ENCODE measurements around the gene CTDSPL.

The CTDSPL gene

DNA sequence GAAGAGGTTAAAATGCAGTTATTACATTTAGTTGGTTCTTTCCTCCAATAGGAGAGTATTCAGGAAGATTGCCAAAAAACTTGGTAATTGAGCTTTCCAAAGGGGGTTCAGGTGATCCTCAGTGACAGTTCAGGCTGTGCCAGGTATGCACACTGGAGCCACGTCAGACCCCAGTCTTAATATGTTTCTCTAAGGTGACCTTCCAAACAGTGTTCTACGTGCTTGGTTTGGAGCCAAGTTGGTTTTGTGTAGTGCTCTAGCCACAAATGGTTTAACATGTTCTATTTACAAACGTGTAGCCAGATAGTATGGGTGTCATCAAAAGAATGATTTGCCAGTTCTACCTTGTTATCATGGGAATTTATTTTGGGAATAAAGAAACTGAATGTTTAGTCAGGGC is 21.0 kb downstream of the CTDSPL start:
- POLR2A ChIA-PET = no interaction called here
- no peaks in the 10 kb centered on the region for H3K36me3 ChIP-seq (ENCODE audit: control insufficient read depth in 2 of 2, insufficient read depth in 1 of 2, low read length in 2 of 2)

More for the DNA sequence above, 21.0 kb downstream of the CTDSPL start:
- TF ChIP-seq ZNF138 (tag by site-specific recombination; IDR thresholded peaks at IDR 0.05; ENCODE audit: borderline replicate concordance) (no peak), ZNF658 (tag by site-specific recombination; IDR thresholded peaks at IDR 0.05) (no peak), HOXC10 (CRISPR knock-in tag; IDR thresholded peaks at IDR 0.05) (no peak), SP2 (tag by site-specific recombination; IDR thresholded peaks at IDR 0.05) (no peak), ZNF248 (tag by site-specific recombination; IDR thresholded peaks at IDR 0.05) (no peak), ZNF514 (tag by site-specific recombination; IDR thresholded peaks at IDR 0.05) (no peak), ZNF707 (tag by site-specific recombination; IDR thresholded peaks at IDR 0.05) (no peak), HOXA7 (CRISPR knock-in tag; IDR thresholded peaks at IDR 0.05; ENCODE audit: borderline replicate concordance) (no peak), ZNF274 (IDR thresholded peaks at IDR 0.05; ENCODE audit: low read length) (no peak), ZNF274 (tag by site-specific recombination; IDR thresholded peaks at IDR 0.05; ENCODE audit: borderline replicate concordance) (no peak), BCL11B (tag by site-specific recombination; IDR thresholded peaks at IDR 0.05; ENCODE audit: low read depth) (no peak), ZNF211 (tag by site-specific recombination; IDR thresholded peaks at IDR 0.05; ENCODE audit: low read depth) (no peak), ZBTB10 (tag by site-specific recombination; IDR thresholded peaks at IDR 0.05) (no peak), ZNF639 (tag by site-specific recombination; IDR thresholded peaks at IDR 0.05) (no peak), ZSCAN18 (tag by site-specific recombination; IDR thresholded peaks at IDR 0.05) (no peak), ZNF433 (tag by site-specific recombination; IDR thresholded peaks at IDR 0.05; ENCODE audit: low read depth) (no peak), ZNF174 (tag by site-specific recombination; IDR thresholded peaks at IDR 0.05) (no peak)
- TF ChIP-seq, protein P1, sequence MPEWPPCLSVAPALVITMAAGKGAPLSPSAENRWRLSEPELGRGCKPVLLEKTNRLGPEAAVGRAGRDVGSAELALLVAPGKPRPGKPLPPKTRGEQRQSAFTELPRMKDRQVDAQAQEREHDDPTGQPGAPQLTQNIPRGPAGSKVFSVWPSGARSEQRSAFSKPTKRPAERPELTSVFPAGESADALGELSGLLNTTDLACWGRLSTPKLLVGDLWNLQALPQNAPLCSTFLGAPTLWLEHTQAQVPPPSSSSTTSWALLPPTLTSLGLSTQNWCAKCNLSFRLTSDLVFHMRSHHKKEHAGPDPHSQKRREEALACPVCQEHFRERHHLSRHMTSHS (tag by site-specific recombination; IDR thresholded peaks at IDR 0.05) = no peak
- TF ChIP-seq, protein P2, sequence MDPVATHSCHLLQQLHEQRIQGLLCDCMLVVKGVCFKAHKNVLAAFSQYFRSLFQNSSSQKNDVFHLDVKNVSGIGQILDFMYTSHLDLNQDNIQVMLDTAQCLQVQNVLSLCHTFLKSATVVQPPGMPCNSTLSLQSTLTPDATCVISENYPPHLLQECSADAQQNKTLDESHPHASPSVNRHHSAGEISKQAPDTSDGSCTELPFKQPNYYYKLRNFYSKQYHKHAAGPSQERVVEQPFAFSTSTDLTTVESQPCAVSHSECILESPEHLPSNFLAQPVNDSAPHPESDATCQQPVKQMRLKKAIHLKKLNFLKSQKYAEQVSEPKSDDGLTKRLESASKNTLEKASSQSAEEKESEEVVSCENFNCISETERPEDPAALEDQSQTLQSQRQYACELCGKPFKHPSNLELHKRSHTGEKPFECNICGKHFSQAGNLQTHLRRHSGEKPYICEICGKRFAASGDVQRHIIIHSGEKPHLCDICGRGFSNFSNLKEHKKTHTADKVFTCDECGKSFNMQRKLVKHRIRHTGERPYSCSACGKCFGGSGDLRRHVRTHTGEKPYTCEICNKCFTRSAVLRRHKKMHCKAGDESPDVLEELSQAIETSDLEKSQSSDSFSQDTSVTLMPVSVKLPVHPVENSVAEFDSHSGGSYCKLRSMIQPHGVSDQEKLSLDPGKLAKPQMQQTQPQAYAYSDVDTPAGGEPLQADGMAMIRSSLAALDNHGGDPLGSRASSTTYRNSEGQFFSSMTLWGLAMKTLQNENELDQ (tag by site-specific recombination; IDR thresholded peaks at IDR 0.05; ENCODE audit: low read depth) = no peak
- TF ChIP-seq, protein P3, sequence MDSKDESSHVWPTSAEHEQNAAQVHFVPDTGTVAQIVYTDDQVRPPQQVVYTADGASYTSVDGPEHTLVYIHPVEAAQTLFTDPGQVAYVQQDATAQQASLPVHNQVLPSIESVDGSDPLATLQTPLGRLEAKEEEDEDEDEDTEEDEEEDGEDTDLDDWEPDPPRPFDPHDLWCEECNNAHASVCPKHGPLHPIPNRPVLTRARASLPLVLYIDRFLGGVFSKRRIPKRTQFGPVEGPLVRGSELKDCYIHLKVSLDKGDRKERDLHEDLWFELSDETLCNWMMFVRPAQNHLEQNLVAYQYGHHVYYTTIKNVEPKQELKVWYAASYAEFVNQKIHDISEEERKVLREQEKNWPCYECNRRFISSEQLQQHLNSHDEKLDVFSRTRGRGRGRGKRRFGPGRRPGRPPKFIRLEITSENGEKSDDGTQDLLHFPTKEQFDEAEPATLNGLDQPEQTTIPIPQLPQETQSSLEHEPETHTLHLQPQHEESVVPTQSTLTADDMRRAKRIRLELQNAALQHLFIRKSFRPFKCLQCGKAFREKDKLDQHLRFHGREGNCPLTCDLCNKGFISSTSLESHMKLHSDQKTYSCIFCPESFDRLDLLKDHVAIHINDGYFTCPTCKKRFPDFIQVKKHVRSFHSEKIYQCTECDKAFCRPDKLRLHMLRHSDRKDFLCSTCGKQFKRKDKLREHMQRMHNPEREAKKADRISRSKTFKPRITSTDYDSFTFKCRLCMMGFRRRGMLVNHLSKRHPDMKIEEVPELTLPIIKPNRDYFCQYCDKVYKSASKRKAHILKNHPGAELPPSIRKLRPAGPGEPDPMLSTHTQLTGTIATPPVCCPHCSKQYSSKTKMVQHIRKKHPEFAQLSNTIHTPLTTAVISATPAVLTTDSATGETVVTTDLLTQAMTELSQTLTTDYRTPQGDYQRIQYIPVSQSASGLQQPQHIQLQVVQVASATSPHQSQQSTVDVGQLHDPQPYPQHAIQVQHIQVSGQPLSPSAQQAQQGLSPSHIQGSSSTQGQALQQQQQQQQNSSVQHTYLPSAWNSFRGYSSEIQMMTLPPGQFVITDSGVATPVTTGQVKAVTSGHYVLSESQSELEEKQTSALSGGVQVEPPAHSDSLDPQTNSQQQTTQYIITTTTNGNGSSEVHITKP (tag by site-specific recombination; IDR thresholded peaks at IDR 0.05) = no peak
- TF ChIP-seq, protein P4, sequence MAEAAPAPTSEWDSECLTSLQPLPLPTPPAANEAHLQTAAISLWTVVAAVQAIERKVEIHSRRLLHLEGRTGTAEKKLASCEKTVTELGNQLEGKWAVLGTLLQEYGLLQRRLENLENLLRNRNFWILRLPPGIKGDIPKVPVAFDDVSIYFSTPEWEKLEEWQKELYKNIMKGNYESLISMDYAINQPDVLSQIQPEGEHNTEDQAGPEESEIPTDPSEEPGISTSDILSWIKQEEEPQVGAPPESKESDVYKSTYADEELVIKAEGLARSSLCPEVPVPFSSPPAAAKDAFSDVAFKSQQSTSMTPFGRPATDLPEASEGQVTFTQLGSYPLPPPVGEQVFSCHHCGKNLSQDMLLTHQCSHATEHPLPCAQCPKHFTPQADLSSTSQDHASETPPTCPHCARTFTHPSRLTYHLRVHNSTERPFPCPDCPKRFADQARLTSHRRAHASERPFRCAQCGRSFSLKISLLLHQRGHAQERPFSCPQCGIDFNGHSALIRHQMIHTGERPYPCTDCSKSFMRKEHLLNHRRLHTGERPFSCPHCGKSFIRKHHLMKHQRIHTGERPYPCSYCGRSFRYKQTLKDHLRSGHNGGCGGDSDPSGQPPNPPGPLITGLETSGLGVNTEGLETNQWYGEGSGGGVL (tag by site-specific recombination; IDR thresholded peaks at IDR 0.05) = no peak
- CTCF ChIA-PET = interaction anchor here (1.2 kb wide), 1 partner anchor 11 kb away, joined by 3 read pairs; no protein-coding TSS in a partner anchor
- Histone ChIP-seq H3K4me3 (ENCODE audit: low read depth, low read length) (no peak overlapping the region), H3K9me3 (ENCODE audit: control insufficient read depth, insufficient read depth, low read depth, low read length) (no peaks in the 10 kb centered on the region), H3K4me1 (ENCODE audit: control insufficient read depth, insufficient read depth, low read length) (no peaks in the 10 kb centered on the region), H3K27ac (ENCODE audit: extremely low read depth, low read depth, low read length) (no peak overlapping the region)
